Measurements from ENCODE around the gene NSFL1C.
"Not testable (repeated sequence)": the region's sequence is repeated elsewhere in the genome, so short reads cannot be mapped to it uniquely, and the experiment has no call there.

Gene NSFL1C

GRCh38 chr20:1466211-1467081 is at the start of gene NSFL1C:
Gene NSFL1C, minus strand, starts transcription at chr20:1466849. Its CDS starts 25 bp downstream, at chr20:1466824.
- peak; percentile 36 for DNase-seq

GRCh38 chr20:1513801-1514200 is 47.2 kb upstream of the NSFL1C start:
- no peak for DNase-seq

- DNase-seq: no peak
Observed at GRCh38 chr20:1509237-1509636, 42.6 kb upstream of the NSFL1C start.

GRCh38 chr20:1508574-1508973 is 41.9 kb upstream of the NSFL1C start:
- DNase-seq: no peak

- no peak for DNase-seq
Observed at GRCh38 chr20:1507276-1507675, 40.6 kb upstream of the NSFL1C start.

DNA sequence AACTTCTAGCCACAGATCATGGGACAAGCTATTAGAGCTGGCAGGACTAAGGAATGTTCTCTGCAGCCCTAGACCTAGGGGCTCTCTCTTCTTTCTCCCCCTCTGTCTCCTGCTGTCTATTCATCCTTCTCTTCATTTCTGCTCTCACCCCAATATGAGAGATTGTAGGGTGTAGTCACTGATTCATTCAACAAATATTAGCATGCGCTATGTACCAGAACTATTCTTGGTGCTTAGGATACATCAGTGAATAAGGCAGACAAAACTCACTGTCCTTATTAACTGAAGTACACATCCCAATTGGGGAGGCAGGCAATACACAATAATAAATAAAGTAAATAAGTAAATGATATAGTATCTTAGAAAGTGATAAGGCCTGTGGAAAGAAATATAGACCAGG is 39.2 kb upstream of the NSFL1C start:
- no peak for DNase-seq

DNA sequence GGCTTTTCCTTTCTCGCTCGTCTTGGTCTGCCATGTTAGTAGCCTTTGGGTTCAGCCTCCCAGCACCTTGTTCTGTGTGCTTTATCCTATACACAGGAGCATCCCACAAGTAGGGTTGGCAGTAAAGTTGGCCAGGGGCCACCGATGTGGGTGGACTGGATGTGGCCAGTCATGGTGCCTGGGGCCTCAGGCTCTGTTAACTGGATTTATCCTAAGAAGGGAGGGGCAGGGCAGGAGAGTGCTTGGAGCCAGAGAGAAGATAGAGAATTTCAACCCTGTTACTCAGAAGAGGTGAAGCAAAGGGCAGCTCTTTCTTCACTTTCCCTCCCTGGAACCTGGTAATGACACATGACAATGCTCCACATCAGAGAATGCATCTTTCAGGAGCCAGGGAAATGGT is 38.7 kb upstream of the NSFL1C start:
- no peak for DNase-seq

GRCh38 chr20:1503564-1504227 is 37.0 kb upstream of the NSFL1C start:
- DNase-seq: peak; percentile 46

DNA sequence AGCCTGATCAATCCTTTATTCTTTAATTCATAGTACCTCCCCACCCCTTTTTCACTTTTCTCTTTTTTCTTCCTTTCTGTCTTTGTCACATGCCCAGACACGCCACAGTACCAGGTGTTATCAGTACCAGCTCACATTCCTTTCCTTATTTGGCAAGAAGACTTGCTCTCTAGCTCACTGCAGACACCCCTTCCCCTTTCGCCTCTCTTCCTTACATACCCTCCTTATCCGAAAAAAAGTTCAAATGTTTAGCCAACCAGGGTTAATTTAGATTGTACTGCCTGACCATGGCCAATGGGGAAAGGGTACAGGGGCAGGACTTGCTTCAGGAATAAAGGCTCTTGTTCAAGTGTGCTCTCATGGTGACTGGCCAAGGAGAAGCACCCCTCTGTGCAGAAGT is 33.8 kb upstream of the NSFL1C start:
- no peak for DNase-seq

DNA sequence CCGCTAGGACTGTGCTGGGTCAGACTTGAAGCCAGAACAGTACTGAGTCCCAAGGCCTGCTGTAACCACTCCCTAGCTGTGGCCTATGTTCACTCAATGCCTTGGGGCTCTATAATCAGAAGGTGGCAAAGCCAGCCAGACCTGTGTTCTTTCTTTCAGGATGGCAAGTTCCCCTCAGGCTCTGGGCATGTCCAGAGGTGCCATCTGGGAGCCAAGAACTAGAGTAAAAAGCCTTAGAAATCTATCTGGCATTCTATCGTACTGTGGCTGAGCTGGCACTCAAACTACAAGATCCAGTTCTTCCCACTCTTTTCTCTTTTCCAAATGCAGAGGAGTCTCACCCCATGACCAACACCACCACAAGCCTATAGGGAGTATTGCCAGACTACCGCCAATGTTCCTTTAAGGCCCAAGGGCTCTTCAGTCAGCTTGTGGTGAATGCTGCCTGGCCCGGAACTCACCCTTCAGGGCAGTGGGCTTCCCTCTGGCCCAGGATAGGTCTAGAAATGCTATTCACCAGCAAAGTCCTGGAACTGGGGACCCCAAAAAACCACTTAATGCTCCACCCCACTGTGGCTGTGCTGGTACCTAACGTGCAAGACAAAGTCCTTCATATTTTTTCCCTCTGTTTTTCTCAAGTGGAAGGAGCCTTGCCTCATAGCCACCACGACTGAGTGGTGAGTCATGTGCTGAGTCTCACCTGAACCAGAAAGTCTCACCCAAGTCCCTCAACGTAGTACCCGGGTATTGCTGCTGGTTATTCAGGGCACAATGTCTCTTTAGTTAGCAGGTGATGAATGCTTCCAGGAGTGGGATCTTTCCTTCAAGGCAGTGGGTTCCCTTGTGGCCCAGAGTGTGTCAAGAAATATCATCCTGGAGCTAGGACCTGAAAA is 33.1 kb upstream of the NSFL1C start:
- DNase-seq: no peak

GRCh38 chr20:1497371-1497770 is 30.7 kb upstream of the NSFL1C start:
- DNase-seq: not testable (repeated sequence)

GRCh38 chr20:1496930-1497329 is 30.3 kb upstream of the NSFL1C start:
- DNase-seq: no peak

GRCh38 chr20:1494436-1494835 is 27.8 kb upstream of the NSFL1C start:
- DNase-seq: no peak

- no peak for DNase-seq
Observed at GRCh38 chr20:1493536-1493935, 26.9 kb upstream of the NSFL1C start.

DNA sequence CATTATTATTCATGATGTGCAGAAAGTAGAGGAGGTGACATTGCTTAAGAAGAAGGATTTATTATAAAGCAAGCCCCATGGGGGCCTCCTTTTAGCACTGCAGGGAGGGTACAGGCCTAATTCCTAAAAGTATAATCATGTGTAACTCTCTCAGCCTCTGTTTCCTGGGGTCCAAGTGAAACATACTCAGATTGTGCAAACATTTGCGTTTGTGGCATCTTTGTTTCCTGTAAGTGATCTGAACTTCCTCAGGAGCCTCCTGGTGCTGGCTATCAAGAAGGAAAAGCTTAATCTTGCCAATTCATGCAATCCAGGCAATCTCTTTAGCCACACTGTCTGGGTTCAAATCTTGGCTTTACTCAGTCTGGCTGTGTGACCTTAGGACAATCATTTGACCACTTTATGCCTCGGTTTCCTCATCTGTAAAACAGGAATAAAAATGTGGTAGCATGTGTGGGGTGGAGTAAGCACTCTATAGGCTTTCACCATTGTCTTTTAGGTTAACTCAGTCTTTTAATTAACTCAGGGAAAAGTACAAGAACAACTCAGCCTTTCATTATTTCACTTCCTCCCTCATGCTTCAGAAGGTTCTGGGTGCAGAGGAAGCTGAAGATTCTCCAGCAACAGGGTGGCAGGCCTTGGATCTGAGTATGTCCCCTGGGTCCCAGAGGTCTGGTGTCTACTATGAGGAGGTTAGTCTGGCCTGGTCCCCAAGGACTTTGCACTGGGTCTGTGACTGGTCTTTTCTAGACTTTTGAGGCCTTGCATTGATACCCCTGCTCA is 25.4 kb upstream of the NSFL1C start:
- no peak for DNase-seq

- no peak for DNase-seq
Observed at GRCh38 chr20:1491281-1491840, 24.7 kb upstream of the NSFL1C start, which contains the start of gene SIRPB2. Gene SIRPB2, minus strand, starts transcription at chr20:1491420. Its CDS starts 61 bp downstream, at chr20:1491359.

- no peak for DNase-seq
Observed at GRCh38 chr20:1490643-1491195, 24.1 kb upstream of the NSFL1C start.

GRCh38 chr20:1489764-1490436 is 23.3 kb upstream of the NSFL1C start:
- DNase-seq: no peak

- DNase-seq: no peak
Observed at GRCh38 chr20:1489325-1489724, 22.7 kb upstream of the NSFL1C start.

GRCh38 chr20:1486566-1486965 is 19.9 kb upstream of the NSFL1C start:
- no peak for DNase-seq
